NOMO-1 treated with dmso at 0.1 percent for 144 hours (cell line): ENCODE measurements around the gene ABR.
"Not testable (repeated sequence)": the region's sequence is repeated elsewhere in the genome, so short reads cannot be mapped to it uniquely, and the experiment has no call there.

Source experiments
- DNase-seq: peaks from one replicate; lab custom pipeline; 2025; ENCODE audit not compliant: unreplicated experiment; lab: John Stamatoyannopoulos, UW

ABR gene

GRCh38 chr17:1073963-1074625 is 105.7 kb downstream of the ABR start:
- not testable (repeated sequence) for DNase-seq

GRCh38 chr17:1073241-1073962 is 106.4 kb downstream of the ABR start:
- no peak for DNase-seq

- no peak for DNase-seq
Measured at GRCh38 chr17:1072551-1072961, 107.2 kb downstream of the ABR start.

GRCh38 chr17:1071103-1071825 is 108.5 kb downstream of the ABR start:
- no peak for DNase-seq

- DNase-seq = no peak
Measured at GRCh38 chr17:1070411-1070810, 109.4 kb downstream of the ABR start.

- DNase-seq = no peak
Measured at GRCh38 chr17:1069847-1070246, 109.9 kb downstream of the ABR start.

- no peak for DNase-seq
Measured at GRCh38 chr17:1068356-1068755, 111.4 kb downstream of the ABR start.

GRCh38 chr17:1067282-1067956 is 112.4 kb downstream of the ABR start:
- DNase-seq = no peak

- not testable (repeated sequence) for DNase-seq
Measured at GRCh38 chr17:1065416-1065815, 114.4 kb downstream of the ABR start.

GRCh38 chr17:1060991-1061390 is 118.8 kb downstream of the ABR start:
- no peak for DNase-seq

- no peak for DNase-seq
Measured at GRCh38 chr17:1059131-1059795, 120.5 kb downstream of the ABR start.

- DNase-seq = peak; percentile 29
Measured at GRCh38 chr17:1058423-1059130, 121.2 kb downstream of the ABR start.

GRCh38 chr17:1056761-1057160 is 123.0 kb downstream of the ABR start:
- DNase-seq = no peak

GRCh38 chr17:1055751-1056645 is 123.8 kb downstream of the ABR start:
- DNase-seq = no peak

- no peak for DNase-seq
Measured at GRCh38 chr17:1055231-1055630, 124.5 kb downstream of the ABR start.

- DNase-seq = no peak
Measured at GRCh38 chr17:1054656-1055055, 125.1 kb downstream of the ABR start.

- no peak for DNase-seq
Measured at GRCh38 chr17:1053661-1054360, 126.0 kb downstream of the ABR start.

- no peak for DNase-seq
Measured at GRCh38 chr17:1050996-1051925, 128.5 kb downstream of the ABR start.
